GM19043 (cell line): ENCODE results near the gene MEGF11.

Experiments
- ATAC-seq: cut with Tn5 transposase; IDR thresholded peaks from one replicate; pipeline ENCODE4 v1.9.1; 2021; ENCODE audit warnings: low read depth; ENCODE audit not compliant: unreplicated experiment

MEGF11 gene

DNA sequence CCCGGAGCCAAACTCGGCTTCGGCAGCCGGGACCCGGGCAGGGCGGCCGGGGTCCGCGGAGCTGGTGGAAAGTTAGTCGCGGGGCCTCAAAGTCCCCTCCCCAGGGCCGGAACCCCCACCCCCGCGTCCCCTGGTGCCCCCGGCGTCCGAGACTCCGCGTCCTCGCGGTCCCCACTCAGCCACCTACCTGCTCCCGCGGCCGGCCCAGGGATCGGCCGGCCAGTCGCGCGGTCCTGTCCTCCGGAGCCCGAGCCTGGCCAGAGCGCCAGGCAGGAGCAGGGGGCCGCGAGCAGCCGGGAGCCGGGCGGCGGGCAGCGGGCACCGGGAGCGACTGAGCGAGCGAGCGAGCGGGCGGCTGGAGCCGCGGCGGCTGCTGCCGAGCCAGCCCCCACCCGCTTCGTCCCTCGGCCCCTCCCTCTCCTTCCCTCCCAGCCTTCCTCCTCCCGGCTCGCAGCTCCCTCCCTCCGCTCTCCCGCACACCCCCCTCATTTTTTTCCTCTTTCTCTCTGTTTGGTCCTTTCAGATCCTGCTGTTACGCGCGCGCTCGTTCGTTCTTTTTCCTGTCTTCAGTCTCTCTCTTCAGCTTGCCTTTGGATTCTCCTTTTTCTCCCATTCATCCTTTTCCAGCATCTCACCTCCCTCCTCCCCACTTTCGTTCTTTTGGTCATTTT is at the start of gene MEGF11:
MEGF11 (minus strand) TSS at position 333 of the 671 bp plus-strand sequence. CDS start 125,347 bp downstream, outside the sequence.
- ATAC-seq = no peak

- no peak for ATAC-seq
Observed at GRCh38 chr15:66302489-66303278, 49.1 kb upstream of the MEGF11 start.

DNA sequence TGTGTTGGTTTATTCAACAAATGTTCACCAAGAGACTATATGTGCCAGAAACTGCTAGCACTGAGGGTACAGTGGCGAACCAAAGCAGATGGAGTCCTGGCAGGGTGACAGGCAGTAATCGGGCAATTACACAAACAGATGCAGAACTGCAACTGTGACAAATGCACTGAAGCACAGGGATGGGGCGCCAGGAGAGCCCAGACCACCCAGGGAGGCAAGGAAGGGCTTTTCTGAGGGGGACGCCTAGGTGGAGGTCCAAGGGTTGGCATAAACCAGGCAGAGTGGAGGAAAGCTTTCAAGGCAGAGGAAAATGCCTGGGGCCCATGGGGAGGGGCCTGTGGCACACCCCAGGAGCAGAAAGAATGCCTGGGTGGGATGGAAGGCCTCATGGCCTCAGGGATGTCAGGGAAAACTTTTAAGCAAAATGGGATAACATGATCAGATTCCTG is 45.3 kb upstream of the MEGF11 start:
- ATAC-seq = no peak

DNA sequence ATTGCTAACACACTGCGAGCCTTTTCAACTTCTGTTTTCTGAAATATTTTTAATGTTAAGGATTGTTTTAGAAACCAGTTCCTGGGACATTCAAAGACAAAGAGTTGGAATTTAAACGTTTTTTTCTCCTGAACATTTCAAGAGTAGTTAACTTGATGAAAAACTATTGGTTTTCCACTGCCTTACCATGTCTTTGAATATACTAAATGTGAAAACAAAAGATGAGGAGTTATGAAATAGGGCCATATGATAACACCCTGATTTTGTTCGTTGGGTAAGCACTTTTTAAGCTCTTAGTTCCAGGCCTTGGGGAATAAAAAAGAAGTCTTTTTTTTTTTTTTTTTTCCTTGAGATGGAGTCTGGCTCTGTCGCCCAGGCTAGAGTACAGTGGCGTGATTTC is 42.6 kb upstream of the MEGF11 start:
- no peak for ATAC-seq

DNA sequence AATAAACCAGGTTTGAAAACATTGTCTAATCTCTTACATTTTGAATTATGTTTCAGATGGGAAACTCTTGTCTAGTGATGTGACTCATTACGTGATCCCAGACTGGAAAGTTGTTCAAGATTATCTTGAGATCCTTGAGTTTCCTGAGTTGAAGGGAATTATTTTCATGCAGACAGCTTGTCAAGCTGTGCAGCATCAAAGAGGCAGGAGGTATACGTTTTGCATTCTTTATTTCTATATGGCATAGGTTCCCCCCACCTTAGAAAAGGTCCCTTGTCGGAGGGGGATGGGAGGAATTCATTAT is 41.3 kb upstream of the MEGF11 start:
- no peak for ATAC-seq

GRCh38 chr15:66294157-66294931 is 40.8 kb upstream of the MEGF11 start:
- no peak for ATAC-seq

- ATAC-seq = peak; percentile 50
Observed at GRCh38 chr15:66293419-66294156, 40.0 kb upstream of the MEGF11 start, which contains the start of gene DIS3L. TSS of gene DIS3L (plus strand) at chr15:66293568. CDS start at chr15:66293597, 29 bp downstream.

- no peak for ATAC-seq
Observed at GRCh38 chr15:66292571-66293418, 39.2 kb upstream of the MEGF11 start.

GRCh38 chr15:66291816-66292570 is 38.4 kb upstream of the MEGF11 start:
- no peak for ATAC-seq

DNA sequence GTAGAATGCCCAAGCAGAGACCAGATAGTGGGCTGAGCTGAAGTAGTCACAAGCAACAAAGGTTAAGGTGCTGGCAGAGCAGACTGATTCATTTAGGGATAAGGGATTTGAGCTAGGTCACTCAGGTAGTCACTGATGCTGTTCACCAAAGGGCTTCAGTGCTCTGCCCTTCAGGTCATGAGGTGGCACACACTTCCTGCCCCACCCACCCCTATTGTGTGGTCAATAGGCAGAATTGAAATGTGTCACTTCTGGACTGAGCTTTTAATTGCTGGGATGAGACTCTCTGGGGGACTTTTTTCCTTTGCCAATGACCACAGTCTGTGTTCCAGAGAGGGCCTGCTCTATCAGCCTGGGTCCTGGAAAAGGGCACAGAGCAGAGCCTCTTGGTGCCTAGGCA is 37.0 kb upstream of the MEGF11 start:
- ATAC-seq = no peak

DNA sequence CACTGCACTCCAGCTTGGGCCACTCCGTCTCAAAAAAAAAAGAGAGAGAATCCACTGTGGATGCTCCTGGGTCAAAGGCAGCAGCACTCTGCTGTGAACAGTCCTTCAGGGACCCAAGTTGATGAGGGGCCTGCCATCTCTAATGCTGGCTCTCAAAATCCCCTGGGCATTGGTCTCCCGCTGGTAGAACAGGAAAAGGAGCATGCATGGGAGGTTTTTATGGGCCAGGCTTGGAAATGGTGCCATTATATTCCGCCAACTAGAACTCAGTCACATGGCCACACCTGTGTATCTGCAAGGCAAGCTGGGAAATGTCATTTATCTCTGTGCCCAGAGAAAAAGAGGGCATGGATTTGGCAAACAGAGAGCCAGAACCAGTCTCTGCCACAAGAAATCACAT is 36.5 kb upstream of the MEGF11 start:
- ATAC-seq = no peak

DNA sequence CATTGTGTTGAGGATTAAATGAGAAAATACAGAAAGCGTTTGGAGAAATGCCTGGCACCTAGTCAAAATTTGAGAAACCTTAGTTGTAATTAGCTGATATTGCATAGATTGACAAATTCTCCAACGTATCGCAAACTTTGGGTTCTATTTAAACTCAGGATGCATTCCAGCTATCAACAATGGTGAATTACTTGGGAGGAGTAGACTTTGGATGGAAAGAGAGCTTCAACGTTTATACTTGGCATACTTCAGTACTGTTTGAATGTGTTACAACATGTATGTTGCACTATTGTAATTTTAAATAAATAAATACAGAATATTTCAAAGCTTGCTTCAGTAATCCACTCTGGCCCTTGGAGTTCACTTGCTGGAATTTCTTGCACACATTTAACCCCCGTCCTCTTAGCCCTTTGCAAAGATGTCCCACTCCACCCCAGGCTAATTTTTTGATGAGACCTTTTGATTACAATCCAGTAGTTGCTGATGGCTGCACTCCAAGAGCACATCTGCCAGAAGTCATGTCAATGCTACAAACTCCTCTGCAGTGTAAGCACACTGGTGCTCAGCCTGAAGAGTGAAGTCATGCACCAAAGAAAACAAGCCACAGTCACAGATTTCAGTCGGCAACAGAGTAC is 35.1 kb upstream of the MEGF11 start:
- no peak for ATAC-seq

DNA sequence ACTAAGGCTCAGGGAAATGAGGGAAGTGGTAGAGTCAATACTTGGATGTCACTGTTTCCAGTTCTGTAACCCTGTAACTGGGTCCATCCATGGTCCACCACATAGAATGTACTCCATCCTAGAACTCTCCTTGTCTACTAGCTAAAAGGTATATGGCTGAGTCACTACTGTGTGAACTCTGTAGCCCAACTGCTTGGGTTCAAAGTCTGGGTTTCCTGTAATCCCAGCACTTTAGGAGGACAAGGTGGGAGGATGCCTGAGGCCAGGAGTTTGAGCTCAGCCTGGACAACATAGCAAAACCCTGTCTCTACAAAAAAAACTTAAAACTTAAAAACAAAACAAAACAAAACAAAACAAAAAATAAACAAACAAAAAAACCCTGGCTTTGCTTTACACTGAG is 34.5 kb upstream of the MEGF11 start:
- ATAC-seq = no peak

DNA sequence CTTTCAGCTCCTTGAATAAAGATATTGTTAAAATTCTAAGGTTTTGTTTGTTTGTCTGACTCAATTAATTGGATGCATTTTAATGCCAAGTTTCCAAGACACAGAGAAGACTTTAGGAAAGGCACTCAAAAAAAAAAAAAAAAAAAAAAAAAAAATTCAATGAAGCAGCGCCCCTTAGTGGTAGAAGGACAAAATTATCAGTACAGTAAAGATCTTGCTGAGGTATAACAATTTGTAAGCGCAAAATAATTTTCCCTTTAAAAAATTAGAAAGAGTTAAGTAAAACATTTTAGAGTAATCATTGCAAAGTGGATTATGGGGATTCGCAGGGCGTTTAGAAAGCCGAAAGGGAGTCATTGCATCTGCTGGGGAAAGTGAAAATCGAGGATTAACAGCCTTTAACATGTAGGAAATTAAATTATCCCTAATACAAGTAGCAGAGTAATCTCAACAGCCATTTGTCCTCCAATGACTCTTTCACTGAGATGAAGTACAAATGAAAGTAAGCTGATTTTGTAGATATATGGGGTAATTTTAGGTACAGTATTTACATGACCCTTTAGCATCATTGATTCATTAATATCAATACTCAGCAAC is 34.0 kb upstream of the MEGF11 start:
- no peak for ATAC-seq

- ATAC-seq = no peak
Observed at GRCh38 chr15:66285533-66286280, 32.2 kb upstream of the MEGF11 start.

DNA sequence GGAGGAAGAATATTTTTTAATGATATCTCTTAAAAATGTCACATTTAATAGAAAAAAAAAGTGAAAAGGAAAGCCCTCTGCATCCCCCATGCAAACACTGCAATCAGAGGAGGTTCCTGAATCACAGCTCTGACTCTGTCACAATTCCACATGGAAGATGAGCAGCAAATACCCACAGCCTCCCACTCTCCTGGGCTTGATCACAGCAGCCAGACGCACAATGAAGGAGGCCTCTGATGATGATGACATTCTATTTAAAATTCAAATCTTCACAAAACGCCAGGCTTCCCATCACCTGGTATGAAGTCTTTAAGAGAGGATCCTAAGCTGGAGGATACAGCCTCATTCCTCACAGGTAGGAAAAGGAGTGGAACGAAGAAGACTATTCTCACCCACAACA is 30.7 kb upstream of the MEGF11 start:
- no peak for ATAC-seq

DNA sequence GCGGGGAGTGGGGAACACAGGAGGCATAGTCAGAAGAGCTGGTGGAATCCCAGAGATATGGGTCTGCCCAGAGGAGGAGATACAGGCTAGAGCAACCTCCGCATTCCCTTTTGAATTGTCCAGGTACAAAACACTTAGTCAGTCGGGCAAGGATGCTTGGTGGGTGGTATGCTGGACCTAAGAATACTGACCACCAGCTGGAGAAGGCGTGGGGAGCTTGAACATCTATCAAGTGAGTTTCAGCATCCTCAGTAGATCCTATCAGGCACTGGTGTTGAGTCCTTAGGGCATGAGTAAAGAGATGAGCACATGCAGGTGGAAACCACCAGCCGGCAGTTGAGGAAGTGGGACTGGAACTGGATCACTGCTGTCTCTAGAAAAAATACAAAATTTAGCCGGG is 25.1 kb upstream of the MEGF11 start:
- no peak for ATAC-seq

DNA sequence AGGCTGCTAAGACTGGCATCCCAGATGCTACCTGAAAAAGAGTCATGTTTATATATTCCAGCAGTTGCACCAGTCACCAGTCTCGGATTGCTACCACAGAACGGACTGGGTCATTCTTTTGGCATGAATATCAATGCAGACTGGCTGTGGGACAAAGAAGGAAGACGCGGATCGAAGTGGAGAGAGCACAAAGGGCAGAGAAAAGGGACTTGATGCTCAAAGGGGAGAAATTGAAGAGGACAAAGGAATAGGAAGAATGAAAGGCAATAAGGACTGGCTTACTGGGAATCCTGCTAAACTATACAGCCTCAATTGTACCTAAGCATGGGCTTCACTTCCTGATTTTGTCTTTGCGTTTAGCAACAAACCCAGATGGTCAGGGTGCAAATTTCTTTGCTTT is 24.5 kb upstream of the MEGF11 start:
- ATAC-seq = no peak
